Daoy (cell line): ENCODE data around the gene CFL1. TPM values are rescaled to one million over a fixed set of nuclear protein-coding genes. Genes with fewer than 3 reads are reported as not detected.
A peak's percentile ranks its signal among the peaks of the same experiment; 100 is the strongest.
"Not testable (repeated sequence)": the region's sequence is repeated elsewhere in the genome, so short reads cannot be mapped to it uniquely, and the experiment has no call there.

Source experiments
- DNase-seq: peaks from one replicate; pipeline ENCODE4 v3.0.0-alpha.2; 2015; ENCODE audit warnings: low read depth
- total RNA-seq: library from RNA; depleted of rRNA; stranded (reverse); fragments of >200 nt; shearing (Covaris generic); gene quantifications from 2 replicates; pipeline ENCODE4 v1.2.3, GENCODE V29; 2014

The CFL1 gene
- total RNA-seq, 1 experiment from 2014 or later = 1,524 TPM

DNA sequence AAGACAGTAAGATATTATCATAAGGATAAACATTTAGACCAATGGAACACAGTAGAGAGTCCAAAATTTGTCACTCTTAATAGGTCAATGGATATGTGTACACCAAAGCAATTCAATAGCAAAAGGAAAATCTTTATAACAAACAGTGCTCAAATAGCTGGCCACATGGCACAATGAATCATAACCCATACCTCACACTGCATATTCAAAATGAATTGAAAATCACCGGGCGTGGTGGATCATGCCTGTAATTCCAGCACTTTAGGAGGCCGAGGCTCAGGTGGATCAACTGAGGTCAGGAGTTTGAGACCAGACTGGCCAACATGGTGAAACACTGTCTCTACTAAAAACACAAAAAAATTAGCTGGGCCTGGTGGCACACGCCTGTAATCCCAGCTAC is 15.8 kb downstream of the CFL1 start:
- no peak for DNase-seq

DNA sequence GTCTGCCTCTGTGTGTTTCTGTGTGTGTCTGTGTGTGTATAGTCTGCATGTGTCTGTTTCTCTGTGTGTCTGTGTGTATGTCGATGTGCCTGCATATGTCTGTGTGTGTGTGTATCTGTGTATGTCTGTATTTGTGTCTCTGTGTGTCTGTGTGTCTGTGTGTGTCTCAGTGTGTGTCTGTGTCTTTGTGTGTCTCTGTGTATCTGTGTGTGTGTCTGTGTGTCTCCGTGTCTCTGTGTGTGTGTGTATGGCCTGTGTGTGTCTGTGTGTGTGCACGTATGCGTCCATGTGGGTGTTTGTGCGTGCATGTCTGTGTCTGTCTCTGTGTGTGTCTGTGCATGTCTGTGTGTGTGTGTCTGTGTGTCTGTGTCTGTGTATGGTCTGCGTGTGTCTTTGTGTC is 23.8 kb downstream of the CFL1 start:
- DNase-seq = no peak

DNA sequence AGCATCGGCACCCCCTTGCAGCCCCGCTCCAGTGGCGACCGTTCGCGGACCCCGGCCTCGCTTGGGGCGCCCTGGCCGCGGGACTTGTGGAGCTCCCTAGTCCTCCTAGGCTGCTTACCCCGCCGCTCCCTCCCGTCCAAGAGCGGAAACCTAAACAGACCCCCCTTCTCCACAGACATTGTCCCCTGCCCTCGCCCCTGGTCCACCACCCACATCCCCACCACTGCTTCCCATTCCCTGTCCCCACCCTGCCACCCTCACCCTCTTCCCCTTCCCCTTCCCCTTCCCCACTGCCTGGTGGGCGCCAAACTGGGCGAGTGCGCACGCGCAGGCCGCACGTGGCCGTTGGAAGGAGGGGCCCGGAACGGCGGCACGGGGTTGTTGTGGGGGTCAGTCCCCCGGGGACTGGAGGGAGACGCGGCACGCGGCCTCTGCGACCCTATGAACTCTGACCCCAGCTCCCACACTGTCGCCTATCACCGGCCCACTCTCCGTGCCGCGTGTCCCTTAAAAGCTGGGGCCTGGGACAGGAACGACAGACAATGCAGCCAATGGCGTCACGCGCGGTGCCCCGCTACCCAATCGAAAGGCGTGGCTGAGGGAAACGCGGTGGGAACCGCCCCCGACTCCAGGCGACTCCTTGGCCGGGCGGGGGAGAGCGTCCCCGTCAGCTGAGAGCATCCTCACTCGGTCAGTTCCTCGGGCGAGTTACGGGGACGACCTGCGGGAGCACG is 24.5 kb downstream of the CFL1 start, which contains the start of gene SNX32:
Gene SNX32 (plus strand): TSS at position 667 of the 734 bp plus-strand sequence. CDS start 103 bp downstream, outside the sequence.
- peak; percentile 94 for DNase-seq

DNA sequence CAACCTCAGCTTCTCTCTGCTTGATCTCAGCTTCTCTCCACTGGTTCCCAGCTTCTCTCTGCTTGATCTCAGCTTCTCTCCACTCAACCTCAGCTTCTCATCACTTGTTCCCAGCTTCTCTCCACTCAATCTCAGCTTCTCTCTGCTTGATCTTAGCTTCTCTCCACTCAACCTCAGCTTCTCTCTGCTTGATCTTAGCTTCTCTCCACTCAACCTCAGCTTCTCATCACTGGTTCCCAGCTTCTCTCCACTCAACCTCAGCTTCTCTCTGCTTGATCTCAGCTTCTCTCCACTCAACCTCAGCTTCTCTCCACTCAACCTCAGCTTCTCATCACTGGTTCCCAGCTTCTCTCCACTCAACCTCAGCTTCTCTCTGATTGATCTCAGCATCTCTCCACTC is 25.7 kb downstream of the CFL1 start:
- DNase-seq = not testable (repeated sequence)

DNA sequence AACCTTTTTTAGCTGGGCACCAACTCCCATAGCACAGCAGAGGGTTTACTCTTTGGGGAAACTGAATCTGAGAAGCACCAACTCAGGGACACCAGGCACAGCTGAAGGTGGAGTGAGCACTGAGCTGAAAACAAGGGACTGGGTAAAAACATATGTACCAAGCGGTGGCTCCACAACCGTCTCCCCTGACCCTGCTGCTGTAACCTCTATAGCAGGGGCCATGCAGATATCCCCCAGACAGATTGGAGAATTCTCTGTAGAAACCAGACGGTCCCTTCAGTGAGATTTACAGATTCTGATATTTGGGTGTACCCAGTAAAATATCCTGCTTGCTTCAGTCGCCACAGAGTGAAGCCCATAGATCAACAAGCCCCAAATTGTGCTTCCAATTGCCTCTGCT is 28.5 kb downstream of the CFL1 start:
- no peak for DNase-seq

DNA sequence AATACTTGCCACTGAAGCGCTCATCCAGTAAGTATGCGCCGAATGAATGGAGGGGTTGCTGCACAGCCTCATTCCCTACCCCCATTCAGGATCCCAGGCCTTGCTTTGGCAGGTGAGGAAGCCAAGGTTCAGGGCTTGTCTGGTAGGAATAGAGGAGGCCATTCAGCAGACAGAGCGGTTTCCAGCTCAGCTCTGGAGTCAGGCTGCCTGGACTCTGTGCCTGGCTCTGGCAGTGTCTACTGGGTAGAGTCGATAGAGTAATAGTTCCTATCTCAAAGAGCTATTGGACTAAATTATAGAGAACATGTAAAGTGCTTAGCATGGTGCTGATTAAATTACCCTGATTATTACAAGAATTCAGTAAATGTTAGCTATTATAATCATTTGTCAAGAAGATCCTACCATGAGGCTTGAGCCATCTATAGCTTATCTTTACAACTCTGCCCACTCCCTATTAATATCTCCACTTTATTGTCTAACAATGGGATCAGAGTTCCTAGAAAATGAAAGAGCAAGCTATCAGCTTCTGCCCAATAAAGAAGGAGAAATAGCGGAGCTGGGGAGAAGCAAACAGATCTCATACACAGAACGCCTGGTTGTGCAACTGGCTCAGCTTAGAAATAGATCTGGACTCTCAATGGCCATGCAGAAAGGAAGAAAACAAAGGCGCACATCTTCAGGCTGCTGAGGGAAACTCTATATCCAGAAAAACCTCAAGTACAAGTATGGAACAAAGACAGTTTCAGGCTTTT is 30.8 kb downstream of the CFL1 start:
- no peak for DNase-seq

DNA sequence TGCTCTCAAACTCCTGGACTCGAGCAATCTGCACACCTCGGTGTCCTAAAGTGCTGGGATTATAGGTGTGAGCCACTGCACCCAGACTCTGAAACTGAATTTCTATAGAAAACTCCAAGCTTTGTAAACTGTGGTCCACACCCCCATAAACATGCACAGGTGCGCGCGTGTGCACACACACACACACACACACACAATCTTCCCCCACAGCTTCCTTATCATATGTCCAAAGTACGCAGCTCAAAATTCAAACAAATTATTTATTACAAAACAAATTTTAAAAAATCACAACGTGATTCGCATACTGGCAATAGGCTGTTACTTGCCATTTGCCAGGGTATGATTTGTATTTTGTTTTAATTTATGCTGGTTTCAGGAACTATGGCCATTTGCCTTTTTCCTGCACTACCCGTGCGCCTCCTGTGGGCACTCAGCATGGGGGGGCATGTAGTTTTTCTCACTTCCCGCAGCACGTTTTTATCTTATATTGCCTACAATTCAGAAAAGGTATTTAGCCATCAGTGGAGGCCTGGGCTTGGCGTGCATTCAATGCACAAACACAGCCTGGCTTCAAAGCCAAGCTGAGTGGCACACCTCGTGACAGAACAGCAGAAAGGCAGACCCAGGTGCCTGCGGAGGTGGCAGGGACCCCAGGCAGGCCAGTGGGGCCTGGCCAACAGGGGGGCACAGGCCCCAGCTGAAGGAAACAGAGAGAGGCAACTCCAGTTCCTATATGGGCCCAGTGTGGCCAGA is 35.0 kb downstream of the CFL1 start:
- DNase-seq = no peak

DNA sequence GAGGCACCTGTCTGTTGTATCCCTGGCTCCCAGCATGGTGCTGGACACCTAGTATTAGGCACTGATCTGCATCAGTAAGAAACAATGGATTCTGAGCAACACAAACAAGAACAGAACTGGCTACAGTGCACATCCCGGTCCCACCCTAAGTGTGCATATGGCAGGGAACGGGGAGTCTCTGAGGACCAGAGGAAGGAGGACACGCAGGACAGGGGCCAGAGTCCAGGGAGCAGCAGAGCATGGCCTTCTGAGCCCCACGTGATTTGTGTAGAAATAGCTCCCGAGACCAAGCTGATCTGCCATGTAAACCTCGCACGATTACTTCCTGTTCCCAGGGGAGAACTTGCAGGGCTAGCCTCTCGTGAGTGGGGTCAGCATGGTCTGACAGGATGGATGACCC is 36.9 kb downstream of the CFL1 start:
- no peak for DNase-seq

DNA sequence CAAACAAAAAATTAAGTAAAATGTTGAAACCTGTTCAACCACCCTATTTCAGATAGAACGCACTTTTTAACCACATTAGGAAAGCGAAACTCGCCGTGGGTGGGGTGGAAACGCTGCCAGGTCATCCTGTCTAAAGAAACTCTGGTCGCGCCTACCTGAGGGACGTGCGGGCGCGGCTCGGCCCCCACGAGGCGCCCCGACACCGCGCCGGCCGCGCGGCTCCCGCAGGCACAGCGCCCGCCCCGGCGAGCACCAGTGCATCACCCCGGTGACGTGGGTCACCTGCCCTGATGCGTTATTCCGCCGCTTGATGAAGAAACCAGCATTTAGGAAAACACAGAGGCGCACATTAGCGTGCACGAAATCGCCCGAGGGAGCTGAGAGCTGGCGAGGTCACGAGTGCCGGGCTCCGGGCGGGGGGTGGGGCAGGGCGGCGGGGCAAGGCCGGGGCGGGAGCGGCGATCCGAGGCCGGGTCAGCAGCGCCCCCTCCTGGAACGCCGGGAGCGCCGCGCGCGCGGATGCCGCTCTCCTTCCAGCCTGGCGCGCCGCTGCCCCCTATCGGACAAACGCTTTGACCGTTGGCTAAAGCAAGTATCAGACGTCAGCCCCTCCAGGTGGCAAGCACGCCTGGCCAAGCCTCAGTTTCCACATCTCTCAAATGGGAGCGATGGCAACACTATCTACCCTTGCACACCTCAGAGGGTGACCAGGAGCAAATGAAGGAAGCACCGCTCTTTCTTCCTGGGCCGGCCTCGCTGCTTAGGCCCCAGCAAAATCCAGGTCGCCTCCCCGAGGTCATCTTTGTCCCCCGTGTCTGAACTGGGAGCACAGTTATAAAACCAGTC is 39.9 kb downstream of the CFL1 start:
- peak; percentile 90 for DNase-seq

DNA sequence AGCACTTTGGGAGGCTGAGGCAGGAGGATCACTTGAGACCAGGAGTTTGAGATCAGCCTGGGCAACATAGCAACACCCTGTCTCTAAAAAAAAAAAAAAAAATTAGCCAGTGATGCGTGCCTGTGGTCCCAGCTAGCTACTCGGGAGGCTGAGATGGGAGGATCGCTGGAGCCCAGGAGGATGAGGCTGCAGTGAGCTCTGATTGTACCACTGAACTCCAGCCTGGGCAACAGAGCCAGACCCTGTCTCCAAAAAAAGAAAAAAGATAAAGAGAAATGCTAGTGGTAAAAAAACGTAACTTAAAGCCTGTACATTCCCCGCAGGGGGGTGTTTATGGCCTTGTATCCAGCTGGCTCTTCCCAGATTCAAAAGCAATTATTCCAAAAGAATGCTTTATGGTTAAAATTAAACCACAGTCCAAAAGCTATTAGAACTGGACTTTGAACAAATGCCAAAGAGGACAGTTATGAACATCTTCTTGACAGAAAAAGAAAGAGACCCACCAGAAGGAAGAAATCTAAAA is 40.6 kb downstream of the CFL1 start:
- no peak for DNase-seq

DNA sequence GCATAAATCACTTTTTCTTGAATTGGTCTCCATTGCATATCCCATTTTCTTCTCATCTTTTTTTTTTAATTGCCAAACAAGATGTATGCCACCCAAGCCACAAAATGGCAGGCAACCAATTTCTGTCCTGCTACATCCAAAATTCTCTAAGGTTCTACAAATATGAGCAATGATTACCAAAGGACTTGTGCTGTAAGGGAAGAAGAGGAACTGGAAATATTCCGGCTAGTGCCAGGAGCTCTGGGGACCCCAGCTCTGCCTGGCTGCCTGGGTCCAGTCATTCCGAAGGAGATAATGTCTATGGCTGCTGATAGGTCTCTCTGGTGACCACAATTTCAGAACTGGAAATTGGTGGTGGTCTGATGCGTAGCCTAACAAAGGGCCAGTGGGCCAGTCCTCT is 41.3 kb downstream of the CFL1 start:
- DNase-seq = no peak

DNA sequence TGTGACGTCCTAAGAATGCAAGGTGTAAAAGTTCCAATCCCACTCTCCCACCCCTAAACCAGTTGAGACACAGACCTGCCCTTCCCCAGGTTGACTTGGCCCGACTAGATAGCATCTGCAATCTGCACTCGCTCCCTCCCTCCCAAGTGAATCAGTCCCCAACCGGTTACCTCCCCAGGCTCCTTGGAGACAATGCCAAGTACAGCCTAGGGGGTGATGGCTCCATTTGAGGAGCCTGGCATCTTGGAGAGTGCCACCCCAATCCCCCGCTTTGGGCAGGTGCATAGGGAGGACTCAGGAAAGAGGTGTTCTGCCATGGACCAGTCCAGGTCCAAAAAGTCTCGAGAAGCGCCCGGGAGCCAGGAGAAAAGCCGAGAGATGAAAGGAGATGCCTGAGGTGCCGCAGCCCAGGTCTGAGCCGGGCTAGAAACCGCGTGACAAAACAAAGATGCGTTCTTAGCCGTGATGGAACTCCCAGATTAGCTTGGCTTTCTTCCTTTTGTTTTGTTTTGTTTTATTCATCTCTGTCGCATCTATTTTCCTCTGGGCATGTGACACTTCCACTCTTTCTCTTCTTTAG is 42.9 kb downstream of the CFL1 start:
- DNase-seq = no peak

DNA sequence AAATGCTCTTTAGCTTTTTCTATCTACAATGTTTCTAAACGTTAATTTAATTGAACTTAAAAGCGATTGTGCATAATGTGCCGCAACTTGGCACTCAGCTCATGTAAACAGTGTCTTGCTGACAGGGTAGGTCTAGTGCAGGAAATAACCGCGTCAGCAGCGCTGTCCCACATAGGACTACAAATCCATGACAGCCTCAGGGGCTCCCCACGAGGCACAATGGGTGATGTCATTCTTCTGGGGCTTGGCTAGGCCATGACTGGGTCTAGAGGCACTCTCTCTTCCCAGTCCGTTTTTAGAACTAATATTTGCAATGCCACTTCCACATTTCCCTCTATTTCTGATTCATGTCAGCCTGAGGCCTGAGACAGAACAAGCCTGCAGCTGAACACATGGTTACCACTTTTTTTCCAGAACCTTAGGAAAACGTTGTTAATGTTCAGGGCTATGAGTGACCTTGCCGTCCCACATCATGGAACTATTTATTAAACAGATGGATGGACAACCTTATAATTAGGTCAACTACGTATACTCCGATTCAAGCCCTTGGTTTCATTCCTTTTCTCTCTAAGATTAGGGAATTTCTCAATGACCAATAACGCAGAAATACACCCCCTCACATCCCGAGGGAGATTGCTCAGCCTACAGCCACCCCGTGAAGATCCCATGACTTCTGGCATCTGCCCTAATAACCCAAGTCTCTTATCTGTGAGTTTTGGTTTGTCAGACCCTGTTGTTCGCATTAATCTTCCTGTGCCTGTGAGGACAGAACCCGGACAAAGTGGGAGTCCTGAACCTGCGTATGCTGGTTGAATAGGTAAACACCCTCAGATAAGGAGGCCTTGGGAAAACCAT is 43.6 kb downstream of the CFL1 start:
- DNase-seq = peak; percentile 52

DNA sequence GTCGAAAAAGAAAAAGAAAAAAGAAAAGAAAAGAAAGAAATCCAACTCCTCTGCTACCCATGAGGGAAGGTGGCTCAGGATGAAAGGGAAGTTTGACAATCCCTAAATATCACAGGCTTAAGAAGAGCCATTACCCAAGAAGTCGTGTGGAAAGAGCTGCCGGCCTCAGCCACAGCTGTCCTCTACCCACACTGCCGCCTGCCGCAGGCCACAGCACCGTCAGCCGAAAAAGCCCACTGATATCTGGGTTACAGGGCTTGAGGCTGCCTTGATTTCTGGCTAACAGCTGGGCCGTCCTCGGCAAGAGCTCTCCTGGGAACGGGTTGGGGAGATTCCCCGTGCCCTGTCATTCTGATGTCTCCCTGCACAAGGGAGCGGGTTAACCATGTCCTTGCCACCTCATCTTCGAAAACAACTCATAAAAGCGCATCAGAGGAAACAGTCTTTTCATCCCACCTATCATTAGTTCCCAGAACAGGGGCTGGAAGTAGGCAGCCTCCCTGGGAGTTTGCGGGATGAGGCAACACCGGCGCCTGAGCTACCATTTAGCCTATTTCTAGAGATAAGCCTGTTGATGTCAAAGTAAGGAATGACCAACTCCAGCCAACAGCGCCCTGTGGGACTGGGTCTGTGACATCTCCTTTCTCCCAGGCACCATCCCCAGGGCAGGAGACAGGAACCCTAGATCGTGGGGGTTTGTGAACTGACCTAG is 46.1 kb downstream of the CFL1 start:
- DNase-seq = no peak

DNA sequence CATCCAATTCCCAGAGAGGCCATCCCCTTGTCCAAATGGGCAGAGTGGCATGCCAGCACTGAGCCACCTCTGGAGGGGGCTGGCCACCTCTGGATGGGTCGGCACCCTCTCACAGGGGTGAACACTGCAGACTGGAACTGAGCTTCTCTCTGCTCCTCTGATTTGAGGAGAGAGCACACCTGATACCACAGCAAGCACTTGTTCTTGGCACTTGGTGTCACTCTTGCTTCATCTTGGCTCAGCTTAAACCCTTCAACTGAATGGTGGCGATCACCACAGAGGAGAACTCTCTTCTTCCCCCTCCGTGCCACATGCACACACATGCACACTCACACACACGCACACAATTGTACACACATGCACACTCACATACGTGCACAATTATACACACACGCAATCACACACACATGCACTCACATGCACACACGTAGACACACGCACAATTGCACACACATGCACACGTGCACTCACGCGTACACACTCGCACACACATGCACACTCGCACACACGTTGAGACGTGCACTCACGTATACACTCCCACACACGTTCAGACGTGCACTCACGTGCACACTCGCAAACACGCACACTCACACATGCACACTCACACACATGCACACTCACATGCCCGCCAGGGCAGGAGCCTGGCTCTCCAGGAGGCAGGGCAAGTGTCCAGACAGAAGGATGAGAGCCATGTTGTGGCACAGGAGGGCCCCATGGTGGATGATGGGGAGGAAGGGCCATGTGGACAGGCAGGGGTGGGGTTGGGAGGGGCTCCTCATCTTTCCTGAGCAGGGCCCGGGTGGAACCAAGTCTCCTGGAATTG is 47.7 kb downstream of the CFL1 start:
- DNase-seq = no peak

DNA sequence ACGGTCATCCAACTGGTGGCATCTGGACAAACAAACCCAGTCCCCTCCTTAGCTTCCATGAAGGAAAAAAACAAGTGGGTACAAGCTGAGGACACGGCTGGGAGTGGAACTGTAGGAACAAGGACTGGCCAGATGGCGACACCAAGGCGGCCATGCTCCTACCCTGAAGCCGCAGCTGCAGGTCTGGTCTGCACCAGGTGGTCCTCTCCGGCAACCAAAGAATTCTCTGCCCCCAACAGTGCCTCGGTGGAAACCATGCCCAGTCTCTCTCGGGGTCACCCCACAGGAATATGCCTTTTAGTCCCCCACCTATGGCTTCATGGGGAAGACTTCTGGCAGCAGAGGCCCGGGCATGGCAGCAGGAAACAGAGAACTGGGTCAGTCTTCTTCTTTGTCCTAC is 48.5 kb downstream of the CFL1 start:
- DNase-seq = no peak

DNA sequence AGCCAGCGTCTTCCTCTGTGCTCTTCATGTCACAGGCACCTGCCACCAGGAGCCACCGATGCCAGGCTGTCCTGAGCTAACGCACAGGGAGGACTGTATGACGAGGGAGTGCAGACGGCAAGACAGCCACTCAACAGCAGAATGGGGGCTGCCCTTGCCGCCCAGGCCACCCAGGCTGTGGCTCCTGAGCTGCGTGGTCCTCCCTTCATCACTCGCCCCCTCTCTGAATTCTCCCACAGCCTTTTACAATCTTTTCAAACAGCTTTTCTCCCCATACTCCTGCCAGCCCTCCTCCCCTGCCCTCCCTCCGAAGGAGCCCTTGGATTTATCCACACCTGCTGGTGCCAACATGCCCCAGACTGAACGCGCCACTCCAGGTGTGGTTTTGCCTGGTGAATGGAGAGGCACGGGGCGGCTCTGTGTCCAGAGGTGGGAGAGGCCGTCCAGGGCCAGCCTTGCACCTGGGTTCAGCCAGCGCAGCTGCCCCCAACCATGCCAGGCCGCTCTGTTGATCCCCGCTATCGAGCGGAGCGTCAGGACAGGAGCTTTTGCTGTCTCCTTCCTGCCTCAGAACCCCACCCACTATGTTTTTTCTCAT is 49.1 kb downstream of the CFL1 start:
- DNase-seq = no peak

DNA sequence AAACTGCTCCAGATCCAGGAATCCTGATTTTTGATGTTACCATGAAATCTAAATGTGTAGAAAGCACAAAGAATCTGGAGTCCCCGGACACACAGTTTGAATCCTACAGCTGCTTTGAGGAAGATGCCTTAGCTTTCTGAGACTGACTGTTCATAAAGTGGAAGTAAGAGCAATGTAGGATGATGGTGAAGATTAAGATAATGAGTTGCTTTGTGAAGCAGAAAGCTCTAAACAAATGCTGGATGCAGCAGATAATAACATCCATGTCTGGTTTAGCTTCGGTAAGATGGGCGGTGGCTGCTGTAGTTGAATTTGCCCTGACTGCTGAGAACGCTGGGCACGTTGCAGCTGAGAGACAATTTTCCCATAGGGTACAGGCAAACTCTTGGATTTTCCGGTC is 51.0 kb downstream of the CFL1 start:
- DNase-seq = no peak
